Thyroid gland (tissue), 4 donors: ENCODE data around the gene RIPK3. TPM values are rescaled to one million over a fixed set of nuclear protein-coding genes. Genes with fewer than 3 reads are reported as not detected.
A peak's percentile ranks its signal among the peaks of the same experiment; 100 is the strongest.

ENCODE experiments used
- DNase-seq, 2 donors: peaks; one replicate each; pipeline ENCODE4 v3.0.0-alpha.2; 2019
- H3K27ac ChIP-seq, 3 donors: fragments of 200-600 bp; sonication (generic); 1 replicate in 2 of 3; 2 replicates in 1 of 3; pipeline ENCODE4 v1.5.1; 2016 to 2019; ENCODE audit warnings: mild to moderate bottlenecking in 1 of 3, moderate library complexity in 1 of 3
- H3K27me3 ChIP-seq: fragments of 200-600 bp; sonication (generic); one replicate; pipeline ENCODE4 v1.5.1; 2019
- H3K36me3 ChIP-seq, 2 donors: fragments of 200-600 bp; sonication (generic); one replicate each; pipeline ENCODE4 v1.5.1; 2016 to 2019
- H3K4me1 ChIP-seq, 2 donors: fragments of 200-600 bp; sonication (generic); one replicate each; pipeline ENCODE4 v1.5.1; 2017 to 2019
- H3K4me3 ChIP-seq, 3 donors: fragments of 200-600 bp; sonication (generic); replicated peaks in 1 of 3; 1 replicate in 2 of 3; 2 replicates in 1 of 3; pipeline ENCODE4 v1.5.1; 2016; ENCODE audit warnings: mild to moderate bottlenecking in 1 of 3
- H3K9me3 ChIP-seq: fragments of 200-600 bp; sonication (generic); one replicate; pipeline ENCODE4 v1.5.1; 2017
- CTCF ChIP-seq, 6 experiments: fragments of 200-600 bp in 3 of 6; fragments of 450-650 bp in 3 of 6; sonication (generic) in 3 of 6; IDR thresholded peaks; one replicate each; pipeline ENCODE4 v1.5.1; 2016 to 2019; ENCODE audit warnings: antibody characterized with exemption in 6 of 6, mild to moderate bottlenecking in 2 of 6, inconsistent platforms in 1 of 6, moderate library complexity in 1 of 6
- POLR2A ChIP-seq, 2 donors: fragments of 450-650 bp; IDR thresholded peaks; one replicate each; pipeline ENCODE4 v1.6.1; 2017; ENCODE audit warnings: antibody characterized with exemption in 2 of 2, mild to moderate bottlenecking in 2 of 2, moderate library complexity in 1 of 2
- WGBS, 2 donors: methylation state at CpG; one replicate each; pipeline ENCODE4 v1.1.5; 2017; 5-methylcytosine and 5-hydroxymethylcytosine counted together
- intact Hi-C: fragments of 100-400 bp; cut with DNase I; formaldehyde crosslinking; loops from one replicate; pipeline ENCODE4 v1.15.1; 2023
- total RNA-seq, 4 donors: library from RNA; depleted of rRNA; stranded (reverse); fragments of >200 nt; gene quantifications; one replicate each; pipeline ENCODE4 v1.2.3, GENCODE V29; 2016

Gene RIPK3
- total RNA-seq, 4 donors from 2014 or later: 12.4 to 21.3 (median 18.4) TPM

GRCh38 chr14:24379907-24380730, 40.3 kb upstream of the RIPK3 start:
- H3K4me1 ChIP-seq: peaks cover 8 to 38% of the 10 kb centered on the region in 2 donors
- TF ChIP-seq CTCF (IDR thresholded peaks at IDR 0.05) (no peak), POLR2A (IDR thresholded peaks at IDR 0.05) (no peak)
- DNase-seq: no peak
- no peak overlapping the region for H3K27ac ChIP-seq
- H3K9me3 ChIP-seq: no peaks in the 10 kb centered on the region
- no peaks in the 10 kb centered on the region for H3K36me3 ChIP-seq
- WGBS, 2 donors: 84 to 87% methylated on average over 15 of the region's 15 CpGs
- H3K27me3 ChIP-seq: no peaks in the 10 kb centered on the region
- no peak overlapping the region for H3K4me3 ChIP-seq
- intact Hi-C loops: no loop called here

GRCh38 chr14:24378981-24379906, 39.5 kb upstream of the RIPK3 start:
- H3K27ac ChIP-seq: peak overlapping the region in 1 of 3 donors; percentile 26
- TF ChIP-seq POLR2A (IDR thresholded peaks at IDR 0.05): no peak
- TF ChIP-seq CTCF (IDR thresholded peaks at IDR 0.05): no peak
- WGBS, 2 donors: 77 to 88% methylated on average over 6 to 7 of the region's 7 CpGs
- no peaks in the 10 kb centered on the region for H3K36me3 ChIP-seq
- H3K4me3 ChIP-seq: no peak overlapping the region
- intact Hi-C loops: no loop called here
- peaks cover 8 to 38% of the 10 kb centered on the region in 2 donors for H3K4me1 ChIP-seq
- H3K27me3 ChIP-seq: no peaks in the 10 kb centered on the region
- no peak for DNase-seq
- H3K9me3 ChIP-seq: no peaks in the 10 kb centered on the region

DNA sequence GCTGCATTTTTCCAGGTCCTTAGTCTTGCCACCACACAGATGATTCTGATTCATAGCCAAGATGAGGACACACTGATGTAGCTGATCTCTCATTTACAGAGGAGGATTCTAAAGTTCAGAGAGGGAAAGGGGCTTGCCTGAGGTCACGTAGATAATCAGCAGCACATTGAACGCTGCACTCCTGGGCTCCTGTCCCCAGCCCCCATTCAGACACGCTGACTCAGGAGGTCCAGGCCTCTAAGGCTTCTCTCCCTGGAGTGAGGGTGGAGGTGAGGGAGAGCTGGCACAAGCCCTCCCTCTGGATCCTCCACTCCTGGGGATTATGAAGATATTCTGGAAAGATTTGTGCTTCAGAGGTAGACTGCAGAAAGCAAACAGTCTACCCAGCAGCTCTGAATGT, 38.5 kb upstream of the RIPK3 start:
- no peak for DNase-seq
- Histone ChIP-seq H3K27me3 (no peaks in the 10 kb centered on the region), H3K4me1 (peaks cover 8 to 38% of the 10 kb centered on the region in 2 donors), H3K27ac (peak overlapping the region; percentile 26 to 48 (median 35)), H3K9me3 (no peaks in the 10 kb centered on the region), H3K4me3 (no peak overlapping the region), H3K36me3 (no peaks in the 10 kb centered on the region)
- 72 to 90% methylated on average over 3 of the region's 3 CpGs for WGBS, 2 donors
- TF ChIP-seq POLR2A (IDR thresholded peaks at IDR 0.05) (no peak), CTCF (IDR thresholded peaks at IDR 0.05) (no peak)
- intact Hi-C loops: no loop called here

DNA sequence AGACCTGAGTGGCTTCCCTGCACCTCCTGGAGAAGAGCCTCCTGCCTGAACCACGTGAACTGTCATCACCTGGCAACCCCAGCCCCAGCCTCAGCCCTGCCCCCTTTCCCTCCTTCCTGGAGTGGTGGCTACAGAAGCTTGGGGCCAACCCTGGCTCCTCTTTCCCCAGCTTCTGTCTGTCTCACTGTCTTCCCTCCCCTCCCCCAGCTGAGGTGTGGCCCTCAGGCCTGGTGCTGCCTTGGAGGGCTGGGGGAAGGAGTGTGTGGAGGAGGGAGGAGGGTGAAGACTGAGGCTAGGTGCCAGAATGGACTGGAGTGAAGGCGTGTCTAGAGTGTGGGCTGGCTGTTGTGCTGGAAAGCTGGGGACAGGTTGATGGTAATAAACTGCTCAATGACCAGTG, 37.9 kb upstream of the RIPK3 start:
- peaks cover 8 to 38% of the 10 kb centered on the region in 2 donors for H3K4me1 ChIP-seq
- no peaks in the 10 kb centered on the region for H3K27me3 ChIP-seq
- intact Hi-C loops: no loop called here
- H3K4me3 ChIP-seq: no peak overlapping the region
- H3K36me3 ChIP-seq: no peaks in the 10 kb centered on the region
- no peak for TF ChIP-seq CTCF (IDR thresholded peaks at IDR 0.05)
- TF ChIP-seq POLR2A (IDR thresholded peaks at IDR 0.05): no peak
- peak overlapping the region in 2 of 3 donors; percentile 35 to 48 for H3K27ac ChIP-seq
- WGBS, 2 donors: 16 to 34% methylated on average over 2 of the region's 2 CpGs
- peak; percentile 70 to 86 for DNase-seq
- H3K9me3 ChIP-seq: no peaks in the 10 kb centered on the region
